CD4-positive, alpha-beta T cell treated with Interleukin-17A for 4 hours (primary cell): ENCODE measurements around the gene MAGI3.
"Not testable (repeated sequence)": the region's sequence is repeated elsewhere in the genome, so short reads cannot be mapped to it uniquely, and the experiment has no call there.

Source experiments
- DNase-seq: peaks from one replicate; pipeline ENCODE4 v3.0.0-alpha.2; 2020; ENCODE audit warnings: mixed read lengths

MAGI3 gene

DNA sequence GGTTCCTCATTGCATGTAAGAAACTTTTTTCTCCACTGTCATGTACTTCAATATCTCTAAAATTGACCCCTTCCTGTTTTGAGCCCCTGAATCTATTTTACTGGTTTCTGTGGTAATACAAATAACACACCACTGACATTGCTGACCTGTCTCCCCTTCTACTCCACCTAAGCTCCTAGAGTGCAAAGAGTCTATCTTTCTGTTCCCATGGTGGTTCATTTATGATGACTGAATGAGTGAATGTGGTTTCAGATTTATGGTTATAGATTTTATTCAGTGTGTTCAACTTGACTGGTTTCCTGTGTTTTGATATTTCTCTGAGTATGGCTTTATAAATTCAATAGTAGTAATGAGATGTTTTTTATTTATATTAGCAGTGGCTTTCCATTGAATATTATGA lies 127.7 kb downstream of the MAGI3 start:
- DNase-seq, result no peak

DNA sequence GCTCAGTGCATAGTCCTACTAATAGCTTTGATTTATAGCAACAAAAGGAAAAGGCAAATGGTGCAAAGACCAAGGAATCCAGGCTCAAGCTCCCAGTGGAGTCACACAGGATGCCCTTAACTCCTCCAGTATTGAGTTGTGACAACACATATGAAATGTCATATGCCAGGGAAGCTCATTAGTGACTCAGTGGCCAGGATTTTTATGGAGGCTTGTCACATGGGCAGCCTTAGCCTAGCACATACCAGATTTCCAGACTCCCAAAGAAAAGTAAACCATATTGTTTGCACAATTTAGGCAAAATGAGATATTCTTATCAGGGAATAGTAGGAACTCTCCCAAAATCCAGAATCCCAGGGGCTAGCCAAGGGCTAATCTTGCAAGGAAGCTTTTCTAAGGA lies 129.2 kb downstream of the MAGI3 start:
- DNase-seq, result no peak

DNA sequence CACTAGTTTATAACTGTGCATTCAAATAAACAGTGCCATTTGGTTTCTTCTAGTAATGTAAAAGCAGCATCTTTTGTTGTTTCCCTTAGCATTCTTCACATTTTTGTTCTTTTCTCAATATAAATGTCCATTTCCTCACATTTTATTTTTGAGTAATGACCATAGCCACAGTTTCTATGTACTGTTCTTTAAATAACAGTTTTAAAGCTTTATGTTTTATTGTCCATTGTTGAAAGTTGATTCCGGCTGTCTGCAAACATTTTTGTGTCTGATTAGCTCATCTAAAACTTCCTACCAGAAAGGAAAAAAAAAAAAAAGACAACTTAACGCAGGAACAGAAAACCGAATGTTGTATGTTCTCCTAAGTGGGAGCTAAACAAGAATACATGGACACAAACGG lies 139.7 kb downstream of the MAGI3 start:
- DNase-seq, result no peak

DNA sequence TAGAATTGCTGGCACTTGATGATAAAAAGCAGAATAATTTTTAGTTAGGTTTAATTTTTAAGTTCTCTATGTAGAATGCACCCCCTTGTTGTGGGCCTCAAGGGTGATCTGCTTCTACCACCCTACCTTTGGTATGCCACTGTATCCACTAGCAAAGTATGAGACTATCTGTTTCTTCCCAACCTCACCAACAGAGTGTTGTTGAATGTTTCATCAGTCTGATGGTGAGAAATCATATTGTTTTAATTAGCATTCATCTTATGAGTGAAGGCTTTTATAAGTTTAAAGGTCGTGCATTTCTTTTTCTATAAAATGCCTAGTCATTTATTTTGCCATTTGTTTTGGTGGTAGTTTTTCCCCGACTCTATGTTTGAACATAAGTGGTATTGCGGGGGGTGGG lies 141.0 kb downstream of the MAGI3 start:
- DNase-seq, result no peak

DNA sequence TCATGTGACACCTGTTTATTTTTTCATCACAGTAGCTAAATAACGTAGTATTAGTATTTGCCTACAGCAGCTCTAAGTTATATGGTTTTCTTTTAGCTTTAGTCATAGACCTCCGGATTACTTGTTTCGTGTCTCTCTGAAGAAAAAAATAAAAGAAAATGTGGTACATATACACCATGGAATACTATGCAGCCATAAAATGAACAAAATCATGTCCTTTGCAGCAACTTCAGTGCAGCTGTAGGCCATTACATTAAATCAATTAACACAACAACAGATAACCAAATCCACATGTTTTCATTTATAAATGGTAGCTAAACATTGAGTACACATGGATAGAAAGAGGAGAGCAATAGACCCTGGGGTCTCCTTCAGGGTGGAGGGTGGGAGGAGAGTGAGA lies 142.7 kb downstream of the MAGI3 start:
- DNase-seq, result no peak

DNA sequence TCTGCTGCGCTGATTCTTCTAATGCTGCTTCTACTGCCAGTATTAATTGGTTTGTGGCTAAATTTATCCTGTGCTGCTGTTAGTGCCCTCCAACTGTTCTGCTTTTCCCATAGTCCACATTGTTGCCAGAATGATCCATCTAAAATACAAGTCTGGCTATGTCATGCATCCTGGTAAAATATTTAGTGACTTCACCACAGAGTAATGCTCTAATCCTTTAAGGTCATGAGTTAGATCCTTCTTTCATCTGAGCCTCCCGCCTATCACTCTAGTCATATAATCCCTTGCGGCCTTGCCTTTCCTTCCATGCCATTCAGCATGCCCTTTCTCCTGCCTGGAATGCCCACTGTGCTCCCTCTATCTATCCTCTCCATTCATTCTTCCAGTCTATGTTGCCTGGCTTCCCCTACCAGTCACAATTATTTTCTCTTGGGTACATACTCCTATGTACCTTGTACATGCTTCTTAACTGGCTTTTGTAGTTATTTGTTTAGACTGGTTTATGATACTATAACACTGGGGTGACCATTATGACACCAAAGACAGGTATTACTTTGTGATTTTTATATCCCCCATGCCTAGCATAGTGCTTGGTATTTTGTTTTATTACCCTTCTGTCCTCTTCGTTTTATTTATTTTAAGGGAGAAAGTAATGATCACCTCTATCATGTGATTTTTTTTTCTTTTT lies 144.0 kb downstream of the MAGI3 start:
- DNase-seq, result no peak

DNA sequence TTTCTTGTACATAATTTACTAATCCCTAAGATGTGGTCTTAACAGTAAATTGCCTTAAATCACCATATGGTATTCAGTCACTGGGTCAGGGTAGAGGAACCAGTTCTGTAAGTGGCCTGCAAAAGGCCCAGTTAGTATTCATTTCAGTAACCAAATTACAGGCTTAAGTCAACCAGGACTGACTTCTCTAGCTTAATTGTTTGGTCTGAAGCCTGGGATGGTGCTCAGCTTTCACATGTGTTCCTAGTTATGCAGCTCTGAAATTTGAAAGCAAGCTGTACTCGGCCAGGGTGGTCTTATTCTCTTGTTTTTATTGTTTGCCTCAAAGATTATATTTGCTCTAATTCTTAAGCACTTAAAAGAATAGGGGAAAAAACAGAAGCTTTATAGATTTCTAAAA lies 144.6 kb downstream of the MAGI3 start:
- no peak for DNase-seq

DNA sequence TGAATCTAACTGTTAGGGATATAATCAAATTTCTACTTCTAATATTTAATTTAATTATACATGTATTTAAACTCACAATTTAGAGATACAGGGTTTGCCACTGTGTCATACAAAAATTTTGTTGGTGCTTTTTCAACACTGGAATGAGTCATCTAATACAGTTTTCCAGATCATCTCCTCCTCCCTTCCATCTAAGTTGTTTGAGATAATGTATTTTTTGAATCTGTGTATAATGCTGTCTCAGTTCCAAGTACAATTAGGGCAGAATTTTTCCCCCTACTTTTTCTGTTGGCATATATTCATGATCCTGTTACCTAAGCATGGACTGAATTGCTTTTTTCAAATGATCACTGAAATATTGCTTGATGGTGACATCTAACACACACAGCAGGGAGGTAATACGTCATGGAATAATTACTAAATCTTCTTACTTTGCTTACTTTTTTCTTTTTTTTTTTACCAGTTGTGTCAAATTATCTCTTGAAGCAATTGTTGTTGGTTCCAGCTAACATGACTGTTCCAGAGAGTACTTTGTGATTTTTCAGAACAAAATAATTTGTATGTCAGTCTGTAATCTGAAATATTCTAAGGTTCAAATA lies 146.0 kb downstream of the MAGI3 start:
- no peak for DNase-seq

DNA sequence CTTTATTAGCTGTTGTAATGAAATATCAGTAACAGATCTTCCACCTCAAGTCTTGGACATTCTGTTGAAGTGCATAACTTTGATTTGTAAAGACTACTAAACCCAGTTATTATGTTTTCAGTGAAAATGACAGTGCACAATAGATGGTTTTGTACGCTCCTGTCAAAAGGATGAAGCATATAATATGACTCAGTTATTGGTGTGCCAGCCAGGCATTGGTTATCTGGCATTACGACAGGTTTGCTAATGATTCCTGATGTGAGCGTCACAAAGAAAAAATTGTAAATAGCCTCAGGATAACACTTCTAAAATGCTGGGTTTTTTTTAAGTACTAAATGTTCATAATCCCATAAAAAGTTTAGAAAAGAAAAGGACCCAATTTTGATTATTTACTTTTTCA lies 147.9 kb downstream of the MAGI3 start:
- DNase-seq, result no peak

DNA sequence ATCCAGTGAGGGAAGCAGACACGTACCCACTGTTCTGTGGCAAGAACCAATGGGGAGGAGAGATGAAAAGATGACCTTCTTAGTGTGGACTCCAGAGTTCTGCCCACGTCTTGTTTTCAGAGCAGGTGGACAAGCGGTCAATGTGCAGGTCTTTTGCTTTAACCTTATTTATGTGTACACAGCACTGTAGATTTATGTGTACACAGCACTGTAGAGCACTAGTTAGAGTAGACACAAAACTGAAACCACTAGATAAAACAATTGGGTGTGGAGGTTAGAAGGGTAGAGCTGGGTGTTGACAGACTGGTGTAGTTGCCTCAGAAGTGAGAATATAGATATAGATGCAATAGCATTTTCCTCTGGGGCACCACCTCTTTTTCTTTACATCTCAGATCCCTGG lies 150.0 kb downstream of the MAGI3 start:
- no peak for DNase-seq

DNA sequence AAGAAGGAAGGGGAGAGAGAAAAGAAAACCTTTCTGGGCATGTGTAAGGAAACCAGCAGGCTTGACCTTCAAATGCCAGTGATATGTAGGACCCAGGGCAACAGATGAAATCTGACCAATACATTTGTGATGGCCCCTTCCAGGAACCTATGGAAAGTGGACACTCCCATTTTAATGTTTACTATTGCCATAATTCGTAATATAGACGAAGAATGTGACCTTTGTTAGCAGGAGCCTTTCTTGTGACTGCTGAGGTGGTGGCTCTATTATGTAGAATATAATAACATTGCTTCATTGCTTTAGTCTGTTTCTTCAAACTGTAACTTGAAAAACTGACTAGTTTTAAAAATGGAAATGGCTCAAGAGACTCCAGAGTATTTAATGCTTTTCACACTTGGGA lies 150.8 kb downstream of the MAGI3 start:
- DNase-seq, result no peak

DNA sequence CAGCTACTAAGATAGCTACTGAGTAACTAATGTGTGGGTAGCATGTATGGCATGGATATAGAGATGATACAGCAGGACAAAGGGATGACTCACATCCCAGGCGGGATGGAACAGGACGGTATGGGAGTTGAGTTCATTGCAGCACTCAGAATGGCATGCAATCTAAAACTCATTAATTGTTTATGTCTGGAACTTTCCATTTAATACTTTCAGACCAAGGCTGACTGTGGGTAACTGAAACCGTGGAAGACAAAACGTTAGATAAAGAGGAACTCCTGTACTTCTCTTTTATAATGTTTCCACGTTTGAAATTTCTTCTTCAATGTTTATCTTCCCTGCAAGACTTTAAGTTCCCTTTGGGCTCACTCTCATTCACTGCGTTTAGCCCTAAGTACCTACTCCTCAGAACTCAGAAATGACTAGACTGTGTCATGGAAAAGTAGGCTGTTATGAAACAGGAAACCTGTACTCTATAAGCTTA lies 151.9 kb downstream of the MAGI3 start:
- DNase-seq, result no peak

DNA sequence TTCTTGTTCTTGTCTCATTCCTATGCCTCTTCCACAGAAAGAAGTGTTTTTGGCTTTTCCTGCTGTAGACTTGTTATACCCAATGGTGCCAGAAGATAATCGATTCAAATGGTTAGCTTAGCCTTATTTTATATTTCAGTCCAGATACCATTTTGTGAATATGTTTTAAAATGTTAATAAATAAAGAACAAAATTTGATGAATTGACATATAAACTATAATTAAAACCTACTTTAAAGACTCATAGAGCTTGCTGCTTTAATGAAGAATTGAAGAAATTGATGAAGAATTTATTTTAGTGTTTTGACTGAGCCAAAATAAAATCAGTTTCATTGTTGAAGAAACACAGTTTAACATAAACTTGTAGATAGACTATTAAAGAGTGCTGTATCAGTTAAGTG lies 152.8 kb downstream of the MAGI3 start:
- no peak for DNase-seq

DNA sequence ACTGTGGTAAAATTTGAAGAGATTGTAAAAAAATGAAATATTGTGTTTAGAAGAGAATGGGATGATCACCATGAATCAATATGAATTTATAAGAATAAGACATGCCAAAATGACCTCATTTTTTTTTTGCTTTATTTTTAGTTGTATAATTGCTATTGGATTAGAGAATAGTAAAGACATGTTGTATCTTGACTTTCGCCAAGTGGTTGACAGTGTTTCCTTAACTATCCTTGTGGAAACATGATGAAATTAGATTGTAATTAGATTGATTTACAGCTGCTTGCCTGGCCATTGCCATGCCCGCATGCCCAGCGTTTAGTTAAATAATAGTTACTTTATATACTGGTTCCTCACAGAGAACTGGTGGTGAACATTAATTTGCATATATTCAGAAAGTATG lies 154.9 kb downstream of the MAGI3 start:
- no peak for DNase-seq

DNA sequence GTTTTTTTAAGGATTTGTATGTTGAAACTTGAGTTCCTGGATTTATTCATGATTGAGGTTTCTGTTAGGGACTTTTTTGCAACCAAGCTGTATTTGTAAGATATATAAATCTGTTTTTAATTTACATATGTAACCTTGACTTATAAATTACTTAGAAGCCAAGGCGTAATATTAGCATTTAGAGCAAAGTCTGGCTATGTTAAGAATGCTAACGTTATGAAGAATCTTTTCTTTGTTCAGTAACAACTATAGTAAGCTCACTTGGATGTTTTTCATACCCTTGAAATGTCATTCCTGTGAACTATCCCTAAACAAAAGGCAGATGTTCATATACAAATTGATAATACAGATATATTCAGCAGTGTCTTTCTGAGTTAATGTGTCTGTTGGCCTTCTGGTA lies 155.3 kb downstream of the MAGI3 start:
- no peak for DNase-seq

DNA sequence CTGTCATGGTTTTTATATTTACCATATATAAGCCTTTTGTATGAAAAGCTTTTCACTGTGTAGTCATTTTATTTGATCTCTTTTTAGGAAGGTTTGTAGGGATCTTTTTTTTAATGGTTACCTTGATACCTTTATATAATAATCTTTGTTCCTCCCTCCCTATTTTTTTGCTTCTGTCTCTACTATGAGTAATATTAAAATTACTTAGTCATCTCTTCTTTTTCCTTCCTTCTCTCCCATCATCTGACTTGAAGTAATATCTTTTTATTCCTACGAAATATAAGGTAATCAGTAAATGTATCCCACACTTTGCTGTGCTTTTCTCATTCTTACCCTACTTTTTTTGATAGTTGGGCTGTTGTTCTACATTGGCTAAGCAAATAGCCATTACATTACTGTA lies 161.4 kb downstream of the MAGI3 start:
- no peak for DNase-seq

DNA sequence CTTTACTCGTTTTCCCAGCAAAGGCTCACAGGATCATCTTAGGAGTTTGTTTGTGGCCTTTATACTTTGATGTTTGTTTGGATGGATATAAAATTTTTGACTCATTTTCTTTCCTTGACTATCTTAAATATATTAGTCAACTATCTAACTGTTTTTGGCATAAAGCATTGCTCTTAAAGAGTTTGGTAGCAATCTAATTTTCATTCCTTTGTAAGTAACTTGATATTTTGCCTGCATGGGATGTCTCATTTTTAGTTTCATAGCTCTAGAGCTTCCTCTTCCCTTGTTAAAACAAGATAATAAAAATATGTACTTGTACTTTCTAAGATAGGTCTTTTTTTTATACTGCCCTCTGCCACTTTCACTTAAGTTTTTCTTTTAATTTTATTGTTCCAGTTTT lies 161.9 kb downstream of the MAGI3 start:
- no peak for DNase-seq

DNA sequence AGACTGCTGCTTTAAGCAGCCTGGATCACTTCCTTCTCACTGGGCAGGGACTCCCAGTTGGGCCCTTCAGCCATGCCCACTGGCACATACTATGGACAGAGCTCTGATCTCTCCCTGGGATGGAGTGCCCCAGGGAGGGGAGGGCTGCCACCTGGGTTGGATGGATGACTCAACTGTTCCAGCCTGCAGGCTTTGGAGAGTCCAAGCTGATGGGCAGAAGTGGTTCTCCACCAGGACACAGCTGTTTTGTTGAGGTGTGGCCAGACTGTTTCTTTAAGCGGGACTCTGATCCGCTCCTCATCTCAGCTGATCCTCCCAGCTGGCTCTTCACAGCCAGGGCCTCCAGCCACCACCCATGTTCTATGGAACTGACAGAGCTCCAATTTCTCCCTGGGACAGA lies 166.9 kb downstream of the MAGI3 start:
- DNase-seq, result no peak

DNA sequence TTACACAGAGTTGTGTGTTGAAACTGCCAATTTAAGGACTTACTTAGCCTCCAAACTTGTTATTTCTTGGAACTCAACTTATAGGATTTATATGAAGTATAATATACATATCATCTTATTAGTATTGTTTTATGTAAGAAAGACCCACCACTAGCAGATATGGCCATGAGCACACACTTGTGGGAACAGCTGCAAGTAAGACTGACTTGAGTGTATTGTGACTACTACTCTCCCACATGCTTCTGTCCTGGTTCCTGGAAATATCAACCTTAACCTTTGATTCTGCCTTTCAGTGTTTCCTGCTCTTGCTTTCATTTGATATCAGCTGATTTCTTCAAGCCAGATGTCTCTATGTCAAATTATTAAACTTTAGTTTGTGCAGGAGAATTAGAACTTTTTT lies 175.3 kb downstream of the MAGI3 start:
- no peak for DNase-seq

DNA sequence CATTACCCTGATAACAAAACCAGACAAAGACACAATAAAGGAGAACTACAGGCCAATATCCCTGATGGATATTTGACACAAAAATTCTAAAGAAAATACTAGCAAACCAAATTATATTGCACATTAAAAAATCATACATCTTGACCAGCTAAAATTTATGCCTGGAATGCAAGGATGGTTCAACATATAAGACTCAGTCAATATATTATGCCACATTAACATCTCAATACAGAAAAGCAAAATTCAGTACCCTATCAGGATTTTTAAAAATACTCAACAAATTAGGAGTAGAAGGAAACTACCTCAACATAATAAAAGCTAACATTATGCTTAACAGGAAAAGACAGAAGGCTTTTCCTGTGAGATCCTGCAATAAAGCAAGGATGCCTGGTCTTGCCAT lies 177.1 kb downstream of the MAGI3 start:
- DNase-seq, result no peak

DNA sequence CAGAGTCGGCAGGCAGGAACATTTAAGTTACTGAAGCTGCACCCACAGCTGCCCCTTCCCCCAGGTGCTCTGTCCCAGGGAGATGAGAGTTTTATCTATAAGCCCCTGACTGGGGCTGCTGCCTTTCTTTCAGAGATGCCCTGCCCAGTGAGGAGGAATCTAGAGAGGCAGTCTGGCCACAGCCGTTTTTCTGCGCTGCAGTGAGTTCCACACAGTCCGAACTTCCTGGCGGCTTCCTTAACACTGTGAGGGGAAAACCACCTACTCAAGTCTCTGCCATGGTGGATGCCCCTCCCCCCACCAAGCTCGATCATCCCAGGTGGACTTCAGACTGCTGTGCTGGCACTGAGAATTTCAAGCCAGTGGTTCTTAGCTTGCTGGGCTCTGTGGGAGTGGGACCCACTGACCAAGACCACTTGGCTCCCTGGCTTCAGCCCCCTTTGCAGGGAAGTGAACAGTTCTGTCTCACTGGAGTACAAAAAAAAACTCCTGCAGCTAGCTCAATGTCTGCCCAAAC lies 185.5 kb downstream of the MAGI3 start:
- not testable (repeated sequence) for DNase-seq

DNA sequence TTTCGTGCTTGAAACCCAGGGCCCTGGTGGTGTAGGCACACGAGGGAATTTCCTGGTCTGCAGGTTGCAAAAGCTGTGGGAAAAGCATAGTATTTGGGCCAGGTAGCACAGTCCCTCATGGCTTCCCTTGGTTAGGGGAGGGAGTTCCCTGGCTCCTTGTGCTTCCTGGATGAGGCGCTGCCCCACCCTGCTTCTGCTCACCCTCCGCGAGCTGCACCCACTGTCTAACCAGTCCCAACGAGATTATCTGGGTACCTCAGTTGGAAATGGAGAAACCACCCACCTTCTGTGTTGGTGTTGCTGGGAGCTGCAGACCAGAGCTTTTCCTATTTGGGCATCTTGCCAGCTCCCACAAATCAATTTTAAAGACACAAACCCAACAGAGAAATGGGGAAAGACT lies 186.0 kb downstream of the MAGI3 start:
- no peak for DNase-seq

DNA sequence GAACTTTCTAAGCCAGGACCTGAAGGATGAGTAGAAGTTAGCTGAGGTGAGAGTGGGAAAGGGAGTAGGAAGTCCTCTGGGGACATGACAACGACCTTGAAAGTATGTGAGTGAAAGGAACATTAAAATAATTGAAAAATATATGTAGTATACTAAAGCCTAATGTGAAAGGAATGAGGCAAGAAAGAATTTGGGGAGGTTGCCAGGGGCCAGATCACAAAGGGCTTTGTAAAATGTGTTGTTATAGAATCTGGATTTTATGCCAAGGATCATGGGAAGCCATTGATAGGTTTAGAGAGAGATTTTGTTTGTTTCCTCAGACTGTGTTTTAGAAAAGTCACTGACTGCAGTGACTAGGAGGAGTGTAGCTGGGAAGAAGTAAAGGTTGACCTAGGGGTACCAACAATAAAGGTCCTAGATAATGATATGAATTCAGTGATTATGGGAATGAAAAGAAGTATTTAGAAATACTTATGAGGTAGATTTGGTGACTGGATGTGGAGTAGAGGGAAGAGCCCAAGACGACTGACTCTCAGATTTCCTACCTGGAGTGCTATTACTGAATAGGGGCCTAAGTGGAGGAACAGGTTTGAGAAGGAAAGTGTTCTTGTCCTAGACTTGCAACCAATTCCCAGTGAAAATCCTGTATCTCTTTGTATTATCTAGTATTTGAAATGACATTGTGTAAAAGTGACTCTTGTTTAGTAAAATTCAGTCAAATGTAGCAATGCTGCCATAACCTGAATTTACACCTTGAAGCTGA lies 189.1 kb downstream of the MAGI3 start:
- no peak for DNase-seq

DNA sequence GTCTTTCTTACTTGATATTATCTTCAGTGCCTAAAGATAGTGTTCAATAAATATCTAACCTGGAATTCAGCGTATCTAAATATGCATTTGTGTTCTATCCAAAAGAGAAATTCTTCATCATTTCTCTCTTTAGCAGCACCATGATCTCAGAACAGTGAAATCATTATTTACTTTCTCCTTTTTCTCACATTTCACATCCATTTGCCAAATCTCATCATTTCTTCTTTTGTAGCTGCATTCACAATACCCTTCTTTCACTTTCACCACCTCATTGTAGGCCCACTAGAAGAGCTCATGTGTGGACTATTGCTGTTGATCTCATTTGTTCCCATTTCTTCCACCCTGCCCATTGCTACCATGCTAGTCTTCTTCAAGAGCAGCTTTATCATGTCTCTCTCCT lies 191.0 kb downstream of the MAGI3 start:
- no peak for DNase-seq
